Measurements from ENCODE around the gene FAM83C. TPM values are rescaled to one million over a fixed set of nuclear protein-coding genes. Genes with fewer than 3 reads are reported as not detected.
"Not testable (repeated sequence)": the region's sequence is repeated elsewhere in the genome, so short reads cannot be mapped to it uniquely, and the experiment has no call there.

The FAM83C gene
- polyA plus RNA-seq, 2 of the 4 experiments (the other 2 are of a cell fraction): not detected

- ATAC-seq (no peak), FAIRE-seq (no peak), DNase-seq (ENCODE audit: low read depth in 1 of 2, low spot score in 1 of 2) (no peak)
- Histone ChIP-seq H3K4me3 (no peak overlapping the region), H3K27ac (peak overlapping the region in 1 of 2 experiments; percentile 93; a peak in 3 of 6 replicates), H3K9me3 (no peaks in the 10 kb centered on the region), H3K4me2 (no peak overlapping the region), H3K4me1 (peaks cover 56% of the 10 kb centered on the region)
- POLR2A ChIA-PET: interaction anchor here (1.1 kb wide), 1 partner anchor 9 kb away, joined by 4 read pairs; no protein-coding TSS in a partner anchor
- CTCF ChIA-PET: interaction anchor here (0.6 to 1.8 kb wide), 8 partner anchors 9 to 159 kb away, joined by 3 to 7 read pairs (median 4); no protein-coding TSS in a partner anchor
- WGBS (ENCODE audit: missing lambda C conversion rate): 89% methylated on average over 12 of the region's 12 CpGs
- TF ChIP-seq HOXB5 (CRISPR knock-in tag; IDR thresholded peaks at IDR 0.05): no peak
- no peak for TF ChIP-seq RNF2 (IDR thresholded peaks at IDR 0.05; ENCODE audit: borderline replicate concordance, low read depth)
- TF ChIP-seq PBX3 (IDR thresholded peaks at IDR 0.05): no peak
- TF ChIP-seq CTCF (IDR thresholded peaks at IDR 0.05): no peak
- no peak for TF ChIP-seq FOSL2 (IDR thresholded peaks at IDR 0.05)
- no peak for TF ChIP-seq FOSL2 (CRISPR knock-in tag; IDR thresholded peaks at IDR 0.05)
- no peak for TF ChIP-seq CHD2 (IDR thresholded peaks at IDR 0.05; ENCODE audit: low read length, partially characterized antibody)
- TF ChIP-seq E2F6 (IDR thresholded peaks at IDR 0.05; ENCODE audit: borderline replicate concordance, low read depth): no peak
- TF ChIP-seq HOXA7 (CRISPR knock-in tag; IDR thresholded peaks at IDR 0.05): no peak
- no peak for TF ChIP-seq EHF (CRISPR knock-in tag; IDR thresholded peaks at IDR 0.05)
- TF ChIP-seq EP300 (IDR thresholded peaks at IDR 0.05): no peak
- no peak for TF ChIP-seq FOSB (CRISPR knock-in tag; IDR thresholded peaks at IDR 0.05)
Measured at GRCh38 chr20:35254448-35254999, 37.7 kb downstream of the FAM83C start.

GRCh38 chr20:35253010-35253409 lies 39.2 kb downstream of the FAM83C start:
- TF ChIP-seq PHF8 (IDR thresholded peaks at IDR 0.05; ENCODE audit: borderline replicate concordance, low read depth) (no peak), SMC3 (IDR thresholded peaks at IDR 0.05) (no peak), RCOR1 (IDR thresholded peaks at IDR 0.05; ENCODE audit: low read depth, low read length) (no peak), HDAC2 (IDR thresholded peaks at IDR 0.05) (no peak), HOXA7 (CRISPR knock-in tag; IDR thresholded peaks at IDR 0.05) (no peak), RNF2 (IDR thresholded peaks at IDR 0.05; ENCODE audit: borderline replicate concordance, low read depth) (no peak), ESRRA (IDR thresholded peaks at IDR 0.05; ENCODE audit: borderline replicate concordance, low read length) (no peak), NR3C1 (IDR thresholded peaks at IDR 0.05) (no peak), ZNF302 (CRISPR knock-in tag; IDR thresholded peaks at IDR 0.05) (no peak), NFE2L2 (conservative IDR thresholded peaks at IDR 0.05; ENCODE audit: low read length) (no peak), FOXS1 (CRISPR knock-in tag; IDR thresholded peaks at IDR 0.05) (no peak)
- DNase-seq (ENCODE audit: low read depth in 1 of 2, low spot score in 1 of 2) (no peak), FAIRE-seq (no peak), ATAC-seq (no peak)
- Histone ChIP-seq H3K4me2 (no peak overlapping the region), H3K4me3 (no peak overlapping the region), H3K4me1 (peaks cover 52% of the 10 kb centered on the region), H3K9me3 (no peaks in the 10 kb centered on the region), H3K27ac (peak overlapping the region in 1 of 2 experiments; percentile 77; a peak in 3 of 6 replicates)
- ChIA-PET CTCF (interaction anchor here (0.6 to 1.8 kb wide), 5 partner anchors 27 to 157 kb away, joined by 3 to 7 read pairs (median 6); no protein-coding TSS in a partner anchor), POLR2A (interaction anchor here (0.6 kb wide), 1 partner anchor 566 kb away, joined by 4 read pairs; no protein-coding TSS in a partner anchor)
- 57% methylated on average over 3 of the region's 3 CpGs for WGBS (ENCODE audit: missing lambda C conversion rate)

DNA sequence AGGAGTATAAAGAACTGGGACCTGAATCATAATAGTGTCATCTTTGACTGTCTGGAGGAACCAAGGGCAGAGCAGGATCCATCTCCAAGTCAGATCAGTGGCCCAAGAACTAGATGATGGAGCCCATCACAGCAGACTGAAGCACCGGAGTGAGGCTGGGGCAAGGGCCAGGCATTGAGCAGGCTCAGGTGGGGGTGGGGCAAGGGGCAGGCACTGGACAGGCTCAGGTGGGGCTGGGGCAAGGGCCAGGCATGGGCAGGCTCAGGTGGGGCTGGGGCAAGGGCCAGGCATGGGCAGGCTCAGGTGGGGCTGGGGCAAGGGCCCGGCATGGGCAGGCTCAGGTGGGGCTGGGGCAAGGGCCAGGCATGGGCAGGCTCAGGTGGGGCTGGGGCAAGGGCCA lies 39.6 kb downstream of the FAM83C start:
- H3K9me3 ChIP-seq; POLR2A ChIA-PET; H3K4me2 ChIP-seq; FAIRE-seq; ATAC-seq; DNase-seq (ENCODE audit: low read depth in 1 of 2, low spot score in 1 of 2); H3K4me3 ChIP-seq: not testable (repeated sequence)
- no CpG with 5 or more reads among the region's 2 CpGs for WGBS (ENCODE audit: missing lambda C conversion rate)
- CTCF ChIA-PET: interaction anchor here (2.3 kb wide), 1 partner anchor 12 kb away, joined by 5 read pairs; no protein-coding TSS in a partner anchor
- Histone ChIP-seq H3K4me1 (peaks cover 49% of the 10 kb centered on the region), H3K27ac (peak overlapping the region; percentile 36 to 77; a peak in 4 of 6 replicates)

Measured in A549 (cell line).